DMS 273 (cell line): Measurements from ENCODE around the gene CDHR2.
A peak's percentile ranks its signal among the peaks of the same experiment; 100 is the strongest.
"Not testable (repeated sequence)": the region's sequence is repeated elsewhere in the genome, so short reads cannot be mapped to it uniquely, and the experiment has no call there.

Experiments
- DNase-seq: peaks from one replicate; lab custom pipeline; 2025; ENCODE audit not compliant: unreplicated experiment; lab: John Stamatoyannopoulos, UW

CDHR2 gene

DNA sequence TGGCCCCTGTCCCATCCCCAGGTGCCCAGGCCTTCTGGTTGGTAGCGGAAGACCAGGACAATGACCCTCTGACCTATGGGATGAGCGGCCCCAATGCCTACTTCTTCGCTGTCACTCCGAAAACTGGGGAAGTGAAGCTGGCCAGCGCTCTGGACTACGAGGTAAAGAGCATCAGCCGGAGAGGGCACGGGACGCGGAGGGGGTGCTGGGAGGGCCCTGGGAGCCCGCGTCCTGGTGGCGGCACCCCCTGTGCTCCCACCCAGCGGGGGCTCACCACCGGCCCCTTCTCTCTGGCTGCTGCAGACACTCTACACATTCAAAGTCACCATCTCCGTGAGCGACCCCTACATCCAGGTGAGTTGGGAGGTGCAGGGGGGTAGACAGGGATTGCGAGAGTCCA is 19.5 kb downstream of the CDHR2 start:
- no peak for DNase-seq

DNA sequence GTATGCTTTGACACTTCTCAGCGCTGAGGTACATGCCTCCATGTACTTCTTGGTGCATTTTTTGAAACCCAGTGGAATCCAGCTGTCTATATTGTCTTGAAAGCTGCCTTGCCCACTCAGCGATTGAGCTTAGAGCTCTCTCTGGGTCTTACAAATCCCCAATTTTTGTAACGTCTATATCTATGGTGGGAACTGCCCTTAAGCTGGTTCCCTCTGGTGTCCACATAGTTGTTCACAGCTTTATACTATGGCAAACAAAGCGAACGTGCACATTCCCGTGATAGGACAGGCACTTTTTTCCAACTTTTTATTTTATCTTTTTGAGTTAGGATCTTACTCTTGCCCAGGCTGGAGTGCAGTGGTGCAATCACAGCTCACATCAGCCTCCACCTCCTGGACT is 20.9 kb downstream of the CDHR2 start:
- DNase-seq: peak; percentile 38

DNA sequence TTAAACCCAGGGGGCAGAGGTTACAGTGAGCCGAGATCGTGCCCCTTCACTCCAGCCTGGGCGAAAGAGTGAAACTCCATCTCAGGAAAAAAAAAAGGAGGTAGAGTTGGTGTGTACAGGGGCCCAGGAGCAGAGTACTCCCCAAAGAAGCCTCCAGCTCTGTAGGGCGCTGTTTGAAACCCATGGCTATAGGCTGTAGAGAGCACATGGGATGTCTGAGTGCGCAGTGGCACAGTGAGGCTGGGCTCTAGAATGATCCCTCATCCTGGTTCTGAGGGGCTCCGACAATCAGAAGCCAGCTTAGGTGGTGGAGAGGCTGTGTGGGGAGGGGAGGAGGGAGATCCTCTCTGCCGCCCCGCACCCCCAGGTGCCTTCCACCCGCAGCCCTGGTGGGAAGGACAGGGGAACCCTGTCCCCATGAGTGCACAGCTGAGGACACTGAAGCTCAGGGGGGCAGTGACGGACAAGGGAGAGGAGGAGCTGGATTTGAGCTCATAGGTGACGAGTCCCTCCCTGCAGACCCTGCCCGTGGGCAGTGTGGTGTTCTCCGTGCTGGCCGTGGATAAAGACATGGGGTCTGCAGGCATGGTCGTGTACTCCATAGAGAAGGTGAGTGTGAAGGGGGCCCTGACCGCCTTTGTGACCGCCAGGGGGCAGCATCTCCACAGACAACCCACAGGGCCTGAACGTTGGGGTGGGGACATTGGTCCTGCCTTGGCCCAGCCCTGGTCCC is 24.6 kb downstream of the CDHR2 start:
- DNase-seq: peak; percentile 81

DNA sequence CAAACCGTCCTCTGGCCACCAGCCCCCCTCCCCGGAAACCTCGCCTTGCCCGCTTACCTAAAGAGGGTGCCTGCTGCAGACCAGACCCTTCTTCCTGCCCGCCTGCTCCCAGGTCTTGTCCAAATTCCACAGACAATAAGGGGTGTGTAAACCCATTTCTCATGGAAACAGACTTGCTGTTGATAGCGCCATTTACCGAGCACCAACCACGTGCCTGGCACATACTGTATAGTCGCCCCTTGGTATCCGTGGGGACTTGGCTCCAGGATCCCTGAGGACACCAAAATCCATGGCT is 25.1 kb downstream of the CDHR2 start:
- DNase-seq: no peak

DNA sequence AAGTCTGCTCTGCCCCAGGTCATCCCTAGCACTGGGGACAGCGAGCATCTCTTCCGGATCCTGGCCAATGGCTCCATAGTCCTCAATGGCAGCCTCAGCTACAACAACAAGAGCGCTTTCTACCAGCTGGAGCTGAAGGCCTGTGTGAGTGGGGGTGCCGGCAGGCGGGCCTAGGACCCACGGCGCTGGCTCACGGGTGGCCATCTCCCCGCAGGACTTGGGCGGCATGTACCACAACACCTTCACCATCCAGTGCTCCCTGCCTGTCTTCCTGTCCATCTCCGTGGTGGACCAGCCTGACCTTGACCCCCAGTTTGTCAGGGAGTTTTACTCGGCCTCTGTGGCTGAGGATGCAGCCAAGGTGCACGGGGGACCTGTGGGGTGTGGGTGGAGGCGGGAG is 25.9 kb downstream of the CDHR2 start:
- DNase-seq: no peak

DNA sequence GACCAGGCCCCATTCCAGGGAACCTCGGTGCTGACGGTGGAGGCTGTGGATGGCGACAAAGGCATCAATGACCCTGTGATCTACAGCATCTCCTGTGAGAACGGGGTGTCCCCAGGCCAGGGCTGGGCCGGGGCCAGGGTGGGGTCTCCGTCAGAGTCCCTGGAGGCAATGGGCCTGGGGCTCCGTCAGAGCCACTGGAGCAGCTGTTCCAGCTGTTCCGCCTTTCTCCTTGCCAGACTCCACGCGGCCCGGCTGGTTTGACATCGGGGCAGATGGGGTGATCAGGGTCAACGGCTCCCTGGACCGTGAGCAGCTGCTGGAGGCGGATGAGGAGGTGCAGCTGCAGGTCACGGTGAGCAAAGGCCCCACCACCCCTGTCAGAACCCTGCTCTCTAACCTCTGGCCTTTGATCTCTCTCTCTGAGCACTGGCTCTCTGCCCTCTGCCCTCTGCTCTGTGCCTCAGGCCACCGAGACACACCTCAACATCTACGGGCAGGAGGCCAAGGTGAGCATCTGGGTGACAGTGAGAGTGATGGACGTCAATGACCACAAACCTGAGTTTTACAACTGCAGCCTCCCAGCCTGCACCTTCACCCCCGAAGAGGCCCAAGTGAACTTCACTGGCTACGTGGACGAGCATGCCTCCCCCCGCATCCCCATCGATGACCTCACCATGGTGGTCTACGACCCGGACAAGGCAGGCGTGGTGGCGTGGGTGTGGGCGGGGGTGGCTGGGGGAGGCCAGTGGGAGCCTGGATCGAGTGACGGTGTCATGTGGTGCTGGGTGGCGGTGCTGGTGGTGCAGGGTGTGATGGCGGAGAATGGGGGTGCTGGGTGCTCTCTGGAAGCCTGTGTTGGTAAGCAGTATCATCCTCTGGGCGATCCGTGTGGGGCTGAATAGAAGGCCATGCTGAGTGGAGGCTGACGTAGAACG is 26.6 kb downstream of the CDHR2 start:
- DNase-seq: no peak

DNA sequence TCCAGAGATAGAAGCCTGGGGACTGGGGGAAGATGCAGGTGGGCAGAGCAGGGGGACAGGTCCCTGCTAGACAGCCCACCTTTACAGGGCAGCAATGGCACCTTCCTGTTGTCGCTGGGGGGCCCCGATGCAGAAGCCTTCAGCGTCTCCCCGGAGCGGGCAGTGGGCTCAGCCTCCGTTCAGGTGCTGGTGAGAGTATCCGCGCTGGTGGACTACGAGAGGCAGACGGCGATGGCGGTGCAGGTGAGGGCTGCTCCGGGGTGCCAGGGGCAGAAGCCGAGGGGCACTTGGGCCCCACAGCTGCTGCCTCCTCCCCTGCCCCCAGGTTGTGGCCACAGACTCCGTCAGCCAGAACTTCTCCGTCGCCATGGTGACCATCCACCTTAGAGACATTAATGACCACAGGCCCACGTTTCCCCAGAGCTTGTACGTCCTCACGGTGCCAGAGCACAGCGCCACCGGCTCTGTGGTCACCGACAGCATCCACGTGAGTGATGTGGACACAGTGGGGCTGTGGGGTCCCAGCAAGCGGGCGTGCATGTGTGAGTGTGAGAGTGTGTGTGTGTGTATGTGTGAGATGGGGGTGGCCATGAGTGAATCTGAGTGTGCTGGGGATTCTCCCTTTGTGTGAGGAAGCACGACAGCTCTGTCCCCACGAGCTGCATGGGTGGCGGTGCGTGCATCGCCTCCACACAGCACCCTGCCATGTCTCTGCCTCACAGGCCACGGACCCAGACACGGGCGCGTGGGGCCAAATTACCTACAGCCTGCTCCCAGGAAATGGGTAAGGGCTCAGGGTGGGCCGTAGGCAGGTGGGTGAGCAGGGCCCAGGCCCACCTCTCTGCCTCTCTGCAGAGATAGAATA is 28.4 kb downstream of the CDHR2 start:
- DNase-seq: no peak

DNA sequence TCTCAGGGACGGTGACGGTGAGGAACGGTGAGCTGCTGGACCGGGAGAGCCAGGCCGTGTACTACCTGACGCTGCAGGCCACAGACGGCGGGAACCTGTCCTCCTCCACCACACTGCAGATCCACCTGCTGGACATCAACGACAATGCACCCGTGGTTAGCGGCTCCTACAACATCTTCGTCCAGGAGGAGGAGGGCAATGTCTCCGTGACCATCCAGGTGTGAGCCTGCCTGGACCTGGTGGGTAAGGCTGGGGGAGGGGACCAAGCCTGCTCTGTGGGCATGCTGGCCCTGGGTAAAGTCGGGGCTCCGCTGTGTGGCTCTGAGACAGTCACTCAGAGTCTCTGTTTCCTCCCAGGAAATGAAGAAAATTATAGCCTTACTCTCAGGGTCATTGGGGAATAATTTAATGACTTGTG is 29.3 kb downstream of the CDHR2 start:
- DNase-seq: peak; percentile 37

DNA sequence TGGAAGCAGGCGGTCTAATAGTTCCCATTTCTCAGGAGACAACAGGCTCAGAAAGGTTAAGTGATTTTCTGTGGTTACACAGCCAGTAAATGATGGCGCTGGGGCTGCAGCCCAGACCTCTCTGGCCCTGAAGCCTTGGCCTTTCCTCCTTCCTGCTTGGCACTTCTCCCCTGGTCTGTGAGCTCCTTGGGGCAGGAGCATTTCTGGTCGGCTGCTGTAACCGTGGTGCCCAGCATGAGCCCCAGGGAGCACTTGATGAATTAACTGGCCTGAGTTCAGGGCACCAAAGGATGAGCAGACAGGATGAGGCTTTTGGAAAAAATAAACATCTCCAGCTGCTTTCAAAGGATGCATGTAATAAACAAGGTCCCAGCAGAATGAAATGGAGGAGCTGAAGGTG is 30.2 kb downstream of the CDHR2 start:
- DNase-seq: no peak

DNA sequence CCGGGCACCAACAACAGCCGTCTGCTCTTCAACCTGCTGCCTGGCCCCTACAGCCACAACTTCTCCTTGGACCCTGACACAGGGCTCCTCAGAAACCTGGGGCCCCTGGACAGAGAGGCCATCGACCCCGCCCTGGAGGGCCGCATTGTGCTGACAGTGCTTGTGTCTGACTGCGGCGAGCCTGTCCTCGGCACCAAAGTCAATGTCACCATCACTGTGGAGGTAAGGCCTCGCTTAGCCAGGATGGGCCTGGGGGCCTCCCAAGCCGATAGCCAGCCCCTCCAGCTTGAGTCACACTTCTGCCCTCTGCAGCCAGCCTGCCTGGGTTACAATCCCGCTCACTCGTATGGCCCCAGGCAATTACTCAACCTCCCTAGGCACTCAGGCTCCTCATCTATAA is 32.2 kb downstream of the CDHR2 start:
- DNase-seq: no peak

DNA sequence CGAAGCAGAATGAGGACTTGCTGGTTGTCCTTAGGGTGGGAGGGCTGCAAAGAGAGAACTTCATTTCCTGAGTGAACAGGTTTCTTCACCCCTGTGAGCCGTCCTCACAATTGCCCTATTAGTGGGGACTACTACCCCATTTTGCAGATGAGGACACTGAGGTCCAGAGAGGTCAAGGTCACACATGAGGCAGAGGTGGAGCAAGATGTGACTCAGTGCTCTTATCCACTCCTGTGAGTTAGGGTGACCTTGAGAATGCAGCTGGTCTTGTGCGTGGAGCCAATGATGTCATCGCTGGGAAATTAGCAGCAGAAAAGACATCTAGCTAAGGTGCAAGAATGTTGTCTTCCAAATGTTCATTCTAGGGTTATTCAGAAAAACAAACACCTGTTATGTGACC is 33.9 kb downstream of the CDHR2 start:
- no peak for DNase-seq

DNA sequence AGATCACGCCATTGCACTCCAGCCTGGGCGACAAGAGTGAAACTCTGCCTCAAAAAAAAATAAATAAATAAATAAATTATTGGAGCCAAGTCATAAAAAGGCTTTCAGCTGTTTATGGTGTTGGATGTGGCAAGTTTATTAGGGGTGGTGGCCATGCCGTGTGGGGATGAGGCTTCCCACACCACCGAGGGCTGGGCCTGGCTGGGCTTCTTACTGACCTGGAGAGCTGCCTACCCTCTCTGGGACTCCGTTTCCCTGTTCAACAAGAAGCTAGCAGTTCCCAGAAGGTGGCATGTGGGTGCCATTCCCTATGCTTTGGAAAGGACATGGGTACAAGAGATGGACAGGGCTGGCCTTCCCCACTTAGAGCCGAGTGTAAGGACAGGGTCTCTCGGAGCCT is 38.3 kb downstream of the CDHR2 start:
- no peak for DNase-seq

DNA sequence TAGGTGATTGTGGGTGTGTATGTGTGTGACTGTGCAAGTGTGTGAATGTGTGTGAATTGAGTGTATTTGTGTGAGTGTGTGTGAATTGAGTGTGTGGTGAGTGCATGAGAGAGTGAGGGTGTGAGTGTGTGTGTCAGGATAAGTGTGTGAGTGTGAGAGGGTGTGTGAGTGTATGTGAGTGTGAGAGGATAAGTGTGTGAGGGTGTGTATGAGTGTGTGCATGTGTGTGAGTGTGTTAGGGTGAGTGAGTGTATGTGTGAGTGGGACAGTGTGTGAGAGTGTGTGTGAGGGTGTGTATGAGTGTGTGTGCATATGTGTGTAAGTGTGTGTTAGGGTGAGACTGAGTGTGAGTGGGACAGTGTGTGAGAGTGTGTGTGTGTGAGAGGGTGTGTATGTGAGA is 39.2 kb downstream of the CDHR2 start:
- no peak for DNase-seq

DNA sequence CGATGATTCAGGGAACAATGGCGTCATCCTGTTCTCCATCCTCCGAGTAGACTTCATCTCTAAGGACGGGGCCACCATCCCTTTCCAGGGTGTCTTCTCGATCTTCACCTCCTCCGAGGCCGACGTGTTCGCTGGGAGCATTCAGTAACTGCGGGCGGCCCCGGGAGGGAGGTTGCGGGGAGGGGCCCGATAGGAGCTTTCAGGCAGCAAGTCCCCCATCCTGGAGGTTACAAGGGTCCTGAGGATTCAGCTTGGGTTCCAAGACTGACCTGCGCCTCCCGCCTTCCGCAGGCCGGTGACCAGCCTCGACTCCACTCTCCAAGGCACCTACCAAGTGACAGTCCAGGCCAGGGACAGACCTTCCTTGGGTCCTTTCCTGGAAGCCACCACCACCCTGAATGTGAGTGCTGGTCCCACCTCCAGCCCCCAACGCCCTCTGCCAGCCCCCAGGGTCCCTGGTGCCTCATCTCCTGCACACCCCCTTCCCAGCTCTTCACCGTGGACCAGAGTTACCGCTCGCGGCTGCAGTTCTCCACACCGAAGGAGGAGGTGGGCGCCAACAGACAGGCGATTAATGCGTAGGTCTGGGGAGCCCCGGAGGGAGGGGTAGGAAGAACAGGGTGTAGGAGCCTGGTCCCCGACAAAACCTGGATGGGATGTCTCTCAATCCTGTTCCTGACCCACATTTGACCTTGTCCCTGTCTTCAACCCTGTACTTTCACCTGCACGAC is 40.1 kb downstream of the CDHR2 start:
- DNase-seq: no peak

DNA sequence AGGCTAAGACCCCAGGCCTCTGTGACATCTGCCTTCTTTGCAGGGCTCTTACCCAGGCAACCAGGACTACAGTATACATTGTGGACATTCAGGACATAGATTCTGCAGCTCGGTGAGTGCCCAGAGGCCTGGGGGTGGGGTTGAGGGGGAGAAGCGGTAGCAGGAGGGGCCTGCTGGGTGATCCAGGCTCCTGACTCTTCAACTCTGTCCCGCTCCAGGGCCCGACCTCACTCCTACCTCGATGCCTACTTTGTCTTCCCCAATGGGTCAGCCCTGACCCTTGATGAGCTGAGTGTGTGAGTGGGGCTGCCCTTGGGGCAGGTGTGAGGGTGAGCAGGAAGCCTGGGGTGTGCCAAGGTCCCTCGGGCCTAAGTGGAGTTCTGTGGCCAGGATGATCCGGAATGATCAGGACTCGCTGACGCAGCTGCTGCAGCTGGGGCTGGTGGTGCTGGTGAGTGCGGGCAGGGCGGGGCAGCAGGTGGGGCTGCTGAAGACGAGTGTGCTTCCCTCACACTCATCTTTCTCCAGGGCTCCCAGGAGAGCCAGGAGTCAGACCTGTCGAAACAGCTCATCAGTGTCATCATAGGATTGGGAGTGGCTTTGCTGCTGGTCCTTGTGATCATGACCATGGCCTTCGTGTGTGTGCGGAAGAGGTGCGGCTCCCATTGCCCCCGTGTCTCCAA is 41.0 kb downstream of the CDHR2 start:
- no peak for DNase-seq

DNA sequence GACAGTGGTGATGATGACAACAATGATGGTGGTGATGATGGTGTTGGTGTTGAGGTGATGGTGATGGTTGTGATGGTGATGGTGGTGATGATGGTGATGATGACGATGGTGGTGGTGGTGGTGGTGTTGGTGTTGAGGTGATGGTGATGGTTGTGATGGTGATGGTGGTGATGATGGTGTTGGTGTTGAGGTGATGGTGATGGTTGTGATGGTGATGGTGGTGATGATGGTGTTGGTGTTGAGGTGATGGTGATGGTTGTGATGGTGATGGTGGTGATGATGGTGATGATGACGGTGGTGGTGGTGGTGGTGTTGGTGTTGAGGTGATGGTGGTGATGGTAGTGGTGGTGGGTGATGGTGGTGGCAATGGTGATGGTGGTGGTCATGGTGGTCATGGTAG is 42.5 kb downstream of the CDHR2 start:
- DNase-seq: not testable (repeated sequence)

DNA sequence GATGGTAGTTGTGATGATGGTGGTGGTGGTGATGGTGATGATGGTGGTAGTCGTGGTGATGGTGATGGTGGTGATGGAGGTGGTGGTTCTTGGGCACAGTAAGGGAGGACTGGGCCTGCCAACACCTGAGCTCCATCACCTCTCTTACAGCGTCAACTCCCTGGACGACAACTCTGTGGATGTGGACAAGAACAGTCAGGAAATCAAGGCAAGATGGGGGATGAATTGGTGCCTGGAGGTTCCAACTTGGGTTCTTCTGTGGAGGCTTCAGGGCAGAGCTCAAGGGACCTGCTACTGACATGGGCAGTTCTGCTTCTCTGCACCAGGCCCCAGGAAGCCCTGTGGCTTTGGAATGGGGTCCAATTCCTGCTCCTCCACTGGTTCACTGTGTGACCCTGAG is 43.4 kb downstream of the CDHR2 start:
- DNase-seq: no peak

DNA sequence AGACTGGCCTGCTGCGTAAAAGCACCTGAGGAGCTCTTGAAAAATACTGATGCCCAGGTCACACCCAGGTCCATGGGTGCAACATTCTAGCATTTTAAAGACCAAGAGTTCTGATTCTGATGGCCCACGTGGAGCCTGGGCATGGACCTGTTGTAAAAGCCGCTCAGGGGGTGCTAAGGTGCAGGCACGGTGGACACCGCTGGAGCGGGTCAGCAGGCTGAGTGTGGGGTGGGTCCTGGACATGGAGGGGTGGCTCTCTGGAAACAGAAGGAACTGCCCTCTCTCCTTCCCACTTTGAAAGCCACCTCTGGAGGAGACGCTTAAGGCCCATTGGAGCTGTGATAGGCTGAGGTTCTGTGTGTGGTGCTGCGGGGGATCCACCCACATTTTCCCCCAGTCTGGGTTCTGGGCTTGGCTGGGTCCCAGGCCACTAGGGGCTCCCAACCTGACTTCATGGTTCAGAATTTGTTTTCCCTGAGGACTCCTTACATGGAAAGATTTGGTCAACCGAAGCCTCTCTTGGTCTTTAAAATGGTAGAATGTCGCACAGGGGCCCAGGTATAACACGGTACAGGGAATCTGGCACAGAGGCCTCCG is 44.2 kb downstream of the CDHR2 start:
- DNase-seq: no peak

DNA sequence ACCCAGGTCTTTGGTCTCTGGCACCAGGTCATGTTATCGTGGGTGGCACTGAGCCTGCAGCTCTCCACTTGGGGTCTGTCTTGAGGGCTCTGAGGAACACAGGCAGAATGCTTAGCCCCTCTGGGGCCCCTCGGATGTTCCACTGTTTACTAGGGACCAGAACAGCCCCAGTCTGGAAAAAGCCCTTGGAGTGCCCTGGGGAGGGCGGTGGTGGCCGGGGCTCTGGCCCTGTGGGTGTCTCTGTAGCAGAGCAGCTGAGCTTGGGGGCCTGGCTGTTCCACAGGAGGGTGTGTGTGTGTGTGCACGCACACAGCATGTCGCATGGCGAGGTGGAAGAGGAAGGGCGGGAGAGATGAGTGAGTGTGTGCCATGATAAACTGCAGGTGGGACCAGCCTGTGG is 45.4 kb downstream of the CDHR2 start:
- no peak for DNase-seq

DNA sequence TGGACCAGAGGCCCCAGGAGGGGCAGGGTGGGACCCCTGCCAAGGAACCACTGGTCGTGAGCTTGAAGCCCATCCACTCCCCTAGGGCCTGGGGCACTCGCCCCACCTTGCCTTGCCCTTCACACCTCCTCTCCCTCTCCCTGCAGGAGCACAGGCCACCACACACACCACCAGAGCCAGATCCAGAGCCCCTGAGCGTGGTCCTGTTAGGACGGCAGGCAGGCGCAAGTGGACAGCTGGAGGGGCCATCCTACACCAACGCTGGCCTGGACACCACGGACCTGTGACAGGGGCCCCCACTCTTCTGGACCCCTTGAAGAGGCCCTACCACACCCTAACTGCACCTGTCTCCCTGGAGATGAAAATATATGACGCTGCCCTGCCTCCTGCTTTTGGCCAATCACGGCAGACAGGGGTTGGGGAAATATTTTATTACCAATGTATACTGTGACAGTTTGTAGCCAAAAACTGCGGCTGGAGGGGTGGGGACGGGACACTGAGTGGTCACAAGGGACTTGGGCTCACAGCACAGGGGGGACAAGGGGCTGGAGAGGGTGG is 46.3 kb downstream of the CDHR2 start:
- DNase-seq: no peak
